NCI-H146 treated with DMSO at 0.1 percent for 48 hours (cell line): ENCODE measurements around the gene CISD3.

Experiments
- DNase-seq: peaks from one replicate; lab custom pipeline; 2025; ENCODE audit not compliant: unreplicated experiment; lab: John Stamatoyannopoulos, UW

Gene CISD3

GRCh38 chr17:38727736-38728135, 2.4 kb upstream of the CISD3 start:
- no peak for DNase-seq

GRCh38 chr17:38728290-38728831, 1.8 kb upstream of the CISD3 start:
- DNase-seq, result no peak

- no peak for DNase-seq
Observed at GRCh38 chr17:38729368-38729885, 714 bp upstream of the CISD3 start.

- peak; percentile 16 for DNase-seq
Observed at GRCh38 chr17:38730526-38731379, 612 bp downstream of the CISD3 start.

- no peak for DNase-seq
Observed at GRCh38 chr17:38731526-38732294, 1.6 kb downstream of the CISD3 start.

- no peak for DNase-seq
Observed at GRCh38 chr17:38732376-38733281, 2.5 kb downstream of the CISD3 start.

GRCh38 chr17:38733282-38733981, 3.3 kb downstream of the CISD3 start:
- DNase-seq, result no peak

GRCh38 chr17:38733982-38734973, 4.1 kb downstream of the CISD3 start:
- DNase-seq, result no peak

- no peak for DNase-seq
Observed at GRCh38 chr17:38735161-38735997, 5.2 kb downstream of the CISD3 start.

GRCh38 chr17:38738007-38738662, 8.0 kb downstream of the CISD3 start:
- DNase-seq, result no peak

- no peak for DNase-seq
Observed at GRCh38 chr17:38738686-38739085, 8.5 kb downstream of the CISD3 start.

- no peak for DNase-seq
Observed at GRCh38 chr17:38739305-38739704, 9.2 kb downstream of the CISD3 start.

GRCh38 chr17:38740044-38740443, 9.9 kb downstream of the CISD3 start:
- DNase-seq, result no peak

- no peak for DNase-seq
Observed at GRCh38 chr17:38740806-38741205, 10.7 kb downstream of the CISD3 start.

- DNase-seq, result no peak
Observed at GRCh38 chr17:38741461-38741860, 11.3 kb downstream of the CISD3 start.

- DNase-seq, result no peak
Observed at GRCh38 chr17:38741921-38742410, 11.8 kb downstream of the CISD3 start.
